ENCODE measurements around the gene COL9A3. TPM values are rescaled to one million over a fixed set of nuclear protein-coding genes. Genes with fewer than 3 reads are reported as not detected.

The COL9A3 gene
- total RNA-seq, 1 donor from 2014 or later: 10.5 TPM

- Histone ChIP-seq H3F3A (ENCODE audit: low read depth) (peaks cover 10% of the 10 kb centered on the region), H3K27me3 (no peaks in the 10 kb centered on the region), H2AFZ (replicated peaks) (no peak overlapping the region), H4K20me1 (ENCODE audit: low read depth) (no peaks in the 10 kb centered on the region), H3K9ac (no peak overlapping the region), H3K4me3 (no peak overlapping the region), H3K4me1 (peaks cover 15% of the 10 kb centered on the region), H3K36me3 (no peaks in the 10 kb centered on the region), H3K79me2 (ENCODE audit: low read depth) (no peaks in the 10 kb centered on the region), H3K4me2 (peak overlapping the region; percentile 31), H3K27ac (peak overlapping the region; percentile 81), H3K9me3 (ENCODE audit: low read depth) (no peaks in the 10 kb centered on the region)
- TF ChIP-seq EZH2phosphoT487 (IDR thresholded peaks at IDR 0.05) (no peak), EZH2 (IDR thresholded peaks at IDR 0.05) (no peak), CTCF (IDR thresholded peaks at IDR 0.05) (no peak)
- Mint-ChIP-seq H3K9me3 (no peaks in the 10 kb centered on the region), H3K4me3 (no peak overlapping the region), H3K27me3 (ENCODE audit: insufficient read depth, low read depth) (peaks cover 9% of the 10 kb centered on the region), H3K36me3 (no peaks in the 10 kb centered on the region), H3K4me1 (peaks cover 28% of the 10 kb centered on the region), H3K27ac (peak overlapping the region; percentile 60)
- DNase-seq (ENCODE audit: low spot score): no peak
Measured at GRCh38 chr20:62785393-62785792, 31.5 kb upstream of the COL9A3 start.

- Histone ChIP-seq H3K4me2 (peak overlapping the region; percentile 31), H3K27me3 (no peaks in the 10 kb centered on the region), H3K27ac (peak overlapping the region; percentile 81), H2AFZ (replicated peaks) (no peak overlapping the region), H4K20me1 (ENCODE audit: low read depth) (no peaks in the 10 kb centered on the region), H3K9me3 (ENCODE audit: low read depth) (no peaks in the 10 kb centered on the region), H3K36me3 (no peaks in the 10 kb centered on the region), H3K4me1 (peaks cover 12% of the 10 kb centered on the region), H3K4me3 (no peak overlapping the region), H3K79me2 (ENCODE audit: low read depth) (no peaks in the 10 kb centered on the region), H3F3A (ENCODE audit: low read depth) (peaks cover 10% of the 10 kb centered on the region), H3K9ac (no peak overlapping the region)
- H3K4me3 Mint-ChIP-seq: no peak overlapping the region
- H3K27me3 Mint-ChIP-seq (ENCODE audit: insufficient read depth, low read depth): peaks cover 10% of the 10 kb centered on the region
- peak; percentile 61 for DNase-seq (ENCODE audit: low spot score)
- no peaks in the 10 kb centered on the region for H3K9me3 Mint-ChIP-seq
- H3K4me1 Mint-ChIP-seq: peaks cover 24% of the 10 kb centered on the region
- H3K27ac Mint-ChIP-seq: peak overlapping the region; percentile 74
- TF ChIP-seq CTCF (IDR thresholded peaks at IDR 0.05): no peak
- no peak for TF ChIP-seq EZH2phosphoT487 (IDR thresholded peaks at IDR 0.05)
- TF ChIP-seq EZH2 (IDR thresholded peaks at IDR 0.05): no peak
- H3K36me3 Mint-ChIP-seq: no peaks in the 10 kb centered on the region
Measured at GRCh38 chr20:62786157-62786556, 30.7 kb upstream of the COL9A3 start.

GRCh38 chr20:62787321-62787720 is 29.5 kb upstream of the COL9A3 start:
- Mint-ChIP-seq H3K27me3 (ENCODE audit: insufficient read depth, low read depth) (peaks cover 16% of the 10 kb centered on the region), H3K9me3 (no peaks in the 10 kb centered on the region), H3K36me3 (no peaks in the 10 kb centered on the region), H3K27ac (no peak overlapping the region), H3K4me3 (no peak overlapping the region), H3K4me1 (peaks cover 29% of the 10 kb centered on the region)
- Histone ChIP-seq H3K36me3 (no peaks in the 10 kb centered on the region), H3K4me3 (no peak overlapping the region), H3F3A (ENCODE audit: low read depth) (peaks cover 10% of the 10 kb centered on the region), H3K9me3 (ENCODE audit: low read depth) (no peaks in the 10 kb centered on the region), H3K79me2 (ENCODE audit: low read depth) (no peaks in the 10 kb centered on the region), H4K20me1 (ENCODE audit: low read depth) (no peaks in the 10 kb centered on the region), H2AFZ (replicated peaks) (no peak overlapping the region), H3K4me2 (no peak overlapping the region), H3K4me1 (peaks cover 12% of the 10 kb centered on the region), H3K27ac (no peak overlapping the region), H3K9ac (no peak overlapping the region), H3K27me3 (peaks cover 5% of the 10 kb centered on the region)
- DNase-seq (ENCODE audit: low spot score): no peak
- TF ChIP-seq CTCF (IDR thresholded peaks at IDR 0.05) (no peak), EZH2phosphoT487 (IDR thresholded peaks at IDR 0.05) (no peak), EZH2 (IDR thresholded peaks at IDR 0.05) (no peak)

Data from neural progenitor cell (in vitro differentiated cells).